Activated CD8-positive, alpha-beta memory T cell treated with anti-CD3 and anti-CD28 coated beads, Interleukin-2, amount 50 U/mL, for 4 hours (primary cell): ENCODE data around the gene KLF9.
A peak's percentile ranks its signal among the peaks of the same experiment; 100 is the strongest.

Source experiments
- DNase-seq: peaks from one replicate; pipeline ENCODE4 v3.0.0-alpha.2; 2020

Gene KLF9

GRCh38 chr9:70413799-70414775 lies at the start of gene KLF9:
TSS of gene KLF9 (minus strand) at chr9:70414657. CDS start at chr9:70413363, 1,294 bp downstream.
- DNase-seq, result peak; percentile 85

GRCh38 chr9:70463877-70464276 lies 49.4 kb upstream of the KLF9 start:
- DNase-seq, result no peak

- no peak for DNase-seq
Measured at GRCh38 chr9:70462300-70462699, 47.8 kb upstream of the KLF9 start.

- DNase-seq, result no peak
Measured at GRCh38 chr9:70457235-70457634, 42.8 kb upstream of the KLF9 start.

GRCh38 chr9:70455993-70456704 lies 41.7 kb upstream of the KLF9 start:
- DNase-seq, result no peak

GRCh38 chr9:70452365-70452764 lies 37.9 kb upstream of the KLF9 start:
- no peak for DNase-seq

- DNase-seq, result no peak
Measured at GRCh38 chr9:70451765-70452164, 37.3 kb upstream of the KLF9 start.

GRCh38 chr9:70450738-70451137 lies 36.3 kb upstream of the KLF9 start:
- DNase-seq, result no peak

GRCh38 chr9:70449461-70449860 lies 35.0 kb upstream of the KLF9 start:
- DNase-seq, result no peak

GRCh38 chr9:70448919-70449318 lies 34.5 kb upstream of the KLF9 start:
- no peak for DNase-seq

- DNase-seq, result no peak
Measured at GRCh38 chr9:70444904-70445303, 30.4 kb upstream of the KLF9 start.

- DNase-seq, result no peak
Measured at GRCh38 chr9:70442328-70442848, 27.9 kb upstream of the KLF9 start.

GRCh38 chr9:70441622-70442021 lies 27.2 kb upstream of the KLF9 start:
- DNase-seq, result no peak

- no peak for DNase-seq
Measured at GRCh38 chr9:70439991-70440706, 25.7 kb upstream of the KLF9 start.

- no peak for DNase-seq
Measured at GRCh38 chr9:70438341-70438928, 24.0 kb upstream of the KLF9 start.

- no peak for DNase-seq
Measured at GRCh38 chr9:70435948-70436347, 21.5 kb upstream of the KLF9 start.

GRCh38 chr9:70429899-70430298 lies 15.4 kb upstream of the KLF9 start:
- DNase-seq, result no peak

- no peak for DNase-seq
Measured at GRCh38 chr9:70428781-70429180, 14.3 kb upstream of the KLF9 start.

- DNase-seq, result no peak
Measured at GRCh38 chr9:70427161-70427945, 12.9 kb upstream of the KLF9 start.

GRCh38 chr9:70425192-70425591 lies 10.7 kb upstream of the KLF9 start:
- no peak for DNase-seq

GRCh38 chr9:70422371-70423043 lies 8.1 kb upstream of the KLF9 start:
- DNase-seq, result no peak
